Mesothelial cell of epicardium (in vitro differentiated cells): ENCODE results near the gene GNG5. TPM values are rescaled to one million over a fixed set of nuclear protein-coding genes. Genes with fewer than 3 reads are reported as not detected.

ENCODE experiments used
- DNase-seq, 2 experiments: peaks; one replicate each; pipeline ENCODE4 v3.0.0; 2021; ENCODE audit warnings: low spot score in 2 of 2; ENCODE audit not compliant: unreplicated experiment in 2 of 2
- H3K27ac Mint-ChIP-seq: 2 replicates; pipeline ENCODE4 v1.8.0; 2021; ENCODE audit warnings: mixed read lengths
- H3K27me3 Mint-ChIP-seq: 2 replicates; pipeline ENCODE4 v1.8.0; 2021; ENCODE audit warnings: low read depth, mixed read lengths
- H3K36me3 Mint-ChIP-seq: 2 replicates; pipeline ENCODE4 v1.8.0; 2021; ENCODE audit warnings: mixed read lengths
- H3K4me1 Mint-ChIP-seq: 2 replicates; pipeline ENCODE4 v1.8.0; 2021; ENCODE audit warnings: mixed read lengths
- H3K4me3 Mint-ChIP-seq: 2 replicates; pipeline ENCODE4 v1.8.0; 2021; ENCODE audit warnings: mild to moderate bottlenecking, moderate library complexity, mixed read lengths
- H3K9me3 Mint-ChIP-seq: 2 replicates; pipeline ENCODE4 v1.8.0; 2021; ENCODE audit warnings: mixed read lengths
- CTCF ChIP-seq: fragments of 200-600 bp; sonication (generic); IDR thresholded peaks from one replicate; pipeline ENCODE4 v1.5.0; 2021; ENCODE audit warnings: antibody characterized with exemption; ENCODE audit not compliant: unreplicated experiment
- total RNA-seq: library from RNA; stranded (reverse); gene quantifications from 3 replicates; pipeline ENCODE4 v1.2.1, GENCODE V29; 2021

Gene GNG5
- total RNA-seq, 1 donor from 2014 or later = 93.7 TPM

DNA sequence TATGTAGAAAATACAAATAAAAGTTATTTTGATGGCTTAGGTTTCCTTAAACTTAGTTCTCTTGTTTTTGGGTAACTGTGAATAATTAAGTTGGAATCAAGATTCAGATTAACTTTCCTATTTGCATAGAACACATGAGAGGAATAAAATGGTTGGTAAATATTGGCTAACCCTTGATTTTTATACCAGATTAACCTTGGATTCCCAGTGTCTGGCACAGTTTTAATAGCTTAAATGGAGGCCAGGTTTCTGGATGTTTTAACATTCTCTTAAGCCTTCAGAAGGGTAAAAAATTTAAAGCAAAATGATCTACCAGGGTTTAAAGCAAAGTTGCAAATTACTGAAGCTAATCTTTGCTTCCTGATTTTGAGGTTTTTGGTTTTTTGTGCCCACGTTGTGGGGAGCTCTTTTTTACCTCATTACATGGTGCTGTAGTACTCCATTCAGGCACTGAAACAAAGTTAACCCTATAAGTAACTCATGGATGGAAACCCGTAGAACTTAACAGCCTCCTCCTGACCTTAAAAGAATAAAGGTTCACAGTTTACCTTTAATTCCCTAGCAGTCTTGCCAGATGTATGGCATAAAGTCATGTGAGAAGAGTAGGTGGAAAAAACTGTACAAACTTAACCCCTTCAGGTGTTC lies 8.6 kb downstream of the GNG5 start:
- no peak for TF ChIP-seq CTCF
- Mint-ChIP-seq H3K9me3 (no peaks in the 10 kb centered on the region), H3K36me3 (peaks cover 35% of the 10 kb centered on the region), H3K4me3 (no peak overlapping the region), H3K4me1 (peaks cover 8% of the 10 kb centered on the region), H3K27me3 (no peaks in the 10 kb centered on the region), H3K27ac (no peak overlapping the region)
- no peak for DNase-seq

DNA sequence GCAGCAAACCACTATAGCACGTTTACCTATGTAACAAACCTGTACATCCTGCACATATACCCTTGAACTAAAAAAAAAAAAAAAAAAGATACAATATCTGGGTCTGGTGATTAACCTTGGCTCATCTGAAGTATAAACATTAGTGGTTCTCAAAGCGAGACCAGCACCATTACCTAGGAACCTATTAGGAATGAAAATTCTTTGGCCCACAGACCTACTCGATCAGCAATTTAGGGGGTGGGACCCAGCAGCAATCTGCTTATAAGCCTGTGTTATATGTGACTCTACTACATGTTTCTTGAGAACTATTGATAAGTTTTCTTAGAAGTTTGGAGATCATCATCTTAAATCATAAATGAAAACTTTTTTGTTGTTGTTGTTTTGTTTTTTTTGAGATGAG lies 9.9 kb downstream of the GNG5 start:
- H3K27me3 Mint-ChIP-seq = no peaks in the 10 kb centered on the region
- peaks cover 39% of the 10 kb centered on the region for H3K36me3 Mint-ChIP-seq
- no peak for DNase-seq
- peaks cover 5% of the 10 kb centered on the region for H3K4me1 Mint-ChIP-seq
- no peak for TF ChIP-seq CTCF
- H3K9me3 Mint-ChIP-seq = no peaks in the 10 kb centered on the region
- no peak overlapping the region for H3K4me3 Mint-ChIP-seq
- H3K27ac Mint-ChIP-seq = no peak overlapping the region

DNA sequence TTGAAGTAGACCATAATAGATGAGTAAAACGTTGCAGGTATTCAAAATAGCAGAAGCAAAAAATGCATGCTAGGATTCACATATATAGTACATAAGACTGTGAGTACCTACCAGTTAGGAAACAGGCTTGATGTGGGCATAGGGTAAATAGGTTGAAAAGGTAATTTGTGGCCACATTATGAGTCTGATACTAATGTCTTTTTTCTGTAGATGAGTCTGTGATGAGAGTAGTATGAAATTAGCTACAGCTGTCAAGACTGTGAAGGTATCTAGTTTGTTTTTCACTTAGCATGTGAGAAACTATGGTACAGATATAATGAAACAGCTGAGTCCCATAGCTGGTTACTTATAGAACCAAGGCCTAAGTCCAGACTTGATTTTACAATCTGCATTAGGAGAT lies 12.6 kb downstream of the GNG5 start:
- H3K4me1 Mint-ChIP-seq = no peaks in the 10 kb centered on the region
- no peaks in the 10 kb centered on the region for H3K27me3 Mint-ChIP-seq
- H3K9me3 Mint-ChIP-seq = no peaks in the 10 kb centered on the region
- DNase-seq = no peak
- H3K27ac Mint-ChIP-seq = no peak overlapping the region
- peaks cover 43% of the 10 kb centered on the region for H3K36me3 Mint-ChIP-seq
- TF ChIP-seq CTCF = no peak
- no peak overlapping the region for H3K4me3 Mint-ChIP-seq

GRCh38 chr1:84492726-84493125 lies 13.7 kb downstream of the GNG5 start:
- peaks cover 35% of the 10 kb centered on the region for H3K36me3 Mint-ChIP-seq
- no peaks in the 10 kb centered on the region for H3K4me1 Mint-ChIP-seq
- DNase-seq = no peak
- no peak overlapping the region for H3K27ac Mint-ChIP-seq
- no peaks in the 10 kb centered on the region for H3K27me3 Mint-ChIP-seq
- no peak overlapping the region for H3K4me3 Mint-ChIP-seq
- TF ChIP-seq CTCF = no peak
- no peaks in the 10 kb centered on the region for H3K9me3 Mint-ChIP-seq

- TF ChIP-seq CTCF = no peak
- DNase-seq = no peak
- Mint-ChIP-seq H3K9me3 (peaks cover 8% of the 10 kb centered on the region), H3K27ac (no peak overlapping the region), H3K4me3 (no peak overlapping the region), H3K27me3 (no peaks in the 10 kb centered on the region), H3K4me1 (no peaks in the 10 kb centered on the region), H3K36me3 (peaks cover 31% of the 10 kb centered on the region)
Measured at GRCh38 chr1:84489766-84490165, 16.6 kb downstream of the GNG5 start.

- no peaks in the 10 kb centered on the region for H3K4me1 Mint-ChIP-seq
- H3K9me3 Mint-ChIP-seq = peaks cover 8% of the 10 kb centered on the region
- H3K27ac Mint-ChIP-seq = no peak overlapping the region
- H3K27me3 Mint-ChIP-seq = no peaks in the 10 kb centered on the region
- DNase-seq = no peak
- no peak overlapping the region for H3K4me3 Mint-ChIP-seq
- H3K36me3 Mint-ChIP-seq = peaks cover 34% of the 10 kb centered on the region
- no peak for TF ChIP-seq CTCF
Measured at GRCh38 chr1:84488107-84488506, 18.3 kb downstream of the GNG5 start.
